HepG2 (cell line): ENCODE data around the gene LAG3.

Experiments used
- ELF1 ChIP-seq: sonication (generic); formaldehyde crosslinking; IDR thresholded peaks from 2 replicates; pipeline ENCODE4 v1.4.0; 2020; ENCODE audit warnings: missing genetic modification reagents
- ESRRA ChIP-seq: sonication (generic); formaldehyde crosslinking; IDR thresholded peaks from 2 replicates; pipeline ENCODE4 v1.5.1; 2020; ENCODE audit warnings: mild to moderate bottlenecking, low read depth, missing genetic modification reagents
- HDAC2 ChIP-seq: sonication (generic); formaldehyde crosslinking; IDR thresholded peaks from 2 replicates; pipeline ENCODE4 v1.4.0; 2020; ENCODE audit warnings: missing genetic modification reagents
- MAFF ChIP-seq: IDR thresholded peaks from 2 replicates; pipeline ENCODE4 v1.6.1; 2011; ENCODE audit warnings: low read depth, low read length, improper control_type of control experiment
- NCOA1 ChIP-seq: sonication (generic); formaldehyde crosslinking; IDR thresholded peaks from 2 replicates; pipeline ENCODE4 v1.9.0; 2021; ENCODE audit warnings: missing genetic modification reagents
- POLR2A ChIP-seq, 2 experiments: IDR thresholded peaks; 2 replicates each; pipeline ENCODE4 v1.6.1; 2011; ENCODE audit warnings: low read depth in 2 of 2, low read length in 2 of 2, mild to moderate bottlenecking in 1 of 2, moderate library complexity in 1 of 2; ENCODE audit not compliant: insufficient read depth in 1 of 2
- TCF12 ChIP-seq, 2 experiments: fragments of 450-650 bp in 1 of 2; sonication (generic) in 1 of 2; formaldehyde crosslinking in 1 of 2; IDR thresholded peaks; 2 replicates each; pipeline versions ENCODE4 v1.6.1 to v1.8.0; 2017 to 2022; ENCODE audit warnings: antibody characterized with exemption in 1 of 2, mild to moderate bottlenecking in 1 of 2, missing genetic modification reagents in 1 of 2, moderate library complexity in 1 of 2
- TF ChIP-seq, protein P1 (sequence below): sonication (generic); formaldehyde crosslinking; IDR thresholded peaks from 2 replicates; pipeline ENCODE4 v1.5.0; 2020; ENCODE audit warnings: mild to moderate bottlenecking, missing genetic modification reagents, moderate library complexity
- TF ChIP-seq, protein P2 (sequence below): IDR thresholded peaks from 2 replicates; pipeline ENCODE4 v1.6.1; 2012; ENCODE audit warnings: inconsistent platforms
- TF ChIP-seq, protein P3 (sequence below): sonication (generic); formaldehyde crosslinking; IDR thresholded peaks from 2 replicates; pipeline ENCODE4 v1.4.0; 2020; ENCODE audit warnings: missing genetic modification reagents

DNA sequence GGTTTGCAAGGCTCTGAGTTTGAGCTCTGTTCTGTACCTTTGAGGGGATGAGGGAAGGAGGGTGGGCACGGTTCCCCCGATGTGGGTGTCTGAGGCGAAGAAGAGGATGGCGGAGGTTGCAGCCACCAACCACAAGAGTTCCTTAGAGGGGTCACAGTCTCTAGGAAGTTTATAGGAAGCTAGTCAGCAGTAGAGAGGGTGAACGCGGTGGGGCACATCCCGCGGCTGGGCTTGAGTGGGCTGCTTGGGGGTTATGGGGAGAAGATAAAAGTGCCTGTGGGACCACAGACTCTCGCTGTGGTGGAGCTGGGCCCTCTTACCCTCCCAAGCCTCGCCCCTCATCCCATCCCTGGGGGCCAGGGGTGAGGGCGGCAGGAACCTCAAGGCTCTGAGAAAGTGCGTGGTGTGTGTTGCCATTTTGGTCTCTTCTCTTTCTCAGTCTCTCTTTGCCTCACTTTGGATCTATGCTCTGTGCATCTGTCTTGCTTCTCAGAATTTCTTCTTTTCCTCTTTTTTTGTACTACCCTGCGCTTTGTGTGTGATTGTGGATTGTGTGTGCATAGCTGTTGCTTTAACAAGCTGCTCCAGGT is 19.7 kb downstream of the LAG3 start:
- TF ChIP-seq, protein P1, sequence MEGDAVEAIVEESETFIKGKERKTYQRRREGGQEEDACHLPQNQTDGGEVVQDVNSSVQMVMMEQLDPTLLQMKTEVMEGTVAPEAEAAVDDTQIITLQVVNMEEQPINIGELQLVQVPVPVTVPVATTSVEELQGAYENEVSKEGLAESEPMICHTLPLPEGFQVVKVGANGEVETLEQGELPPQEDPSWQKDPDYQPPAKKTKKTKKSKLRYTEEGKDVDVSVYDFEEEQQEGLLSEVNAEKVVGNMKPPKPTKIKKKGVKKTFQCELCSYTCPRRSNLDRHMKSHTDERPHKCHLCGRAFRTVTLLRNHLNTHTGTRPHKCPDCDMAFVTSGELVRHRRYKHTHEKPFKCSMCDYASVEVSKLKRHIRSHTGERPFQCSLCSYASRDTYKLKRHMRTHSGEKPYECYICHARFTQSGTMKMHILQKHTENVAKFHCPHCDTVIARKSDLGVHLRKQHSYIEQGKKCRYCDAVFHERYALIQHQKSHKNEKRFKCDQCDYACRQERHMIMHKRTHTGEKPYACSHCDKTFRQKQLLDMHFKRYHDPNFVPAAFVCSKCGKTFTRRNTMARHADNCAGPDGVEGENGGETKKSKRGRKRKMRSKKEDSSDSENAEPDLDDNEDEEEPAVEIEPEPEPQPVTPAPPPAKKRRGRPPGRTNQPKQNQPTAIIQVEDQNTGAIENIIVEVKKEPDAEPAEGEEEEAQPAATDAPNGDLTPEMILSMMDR: no peak
- TF ChIP-seq, protein P2, sequence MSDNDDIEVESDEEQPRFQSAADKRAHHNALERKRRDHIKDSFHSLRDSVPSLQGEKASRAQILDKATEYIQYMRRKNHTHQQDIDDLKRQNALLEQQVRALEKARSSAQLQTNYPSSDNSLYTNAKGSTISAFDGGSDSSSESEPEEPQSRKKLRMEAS: no peak
- TF ChIP-seq NCOA1 (no peak), ELF1 (CRISPR knock-in tag) (no peak), POLR2A (IDR thresholded peaks at IDR 0.05; ENCODE audit: insufficient read depth in 1 of 2, low read depth in 2 of 2, low read length in 2 of 2) (no peak), TCF12 (IDR thresholded peaks at IDR 0.05) (no peak), TCF12 (CRISPR knock-in tag; IDR thresholded peaks at IDR 0.05) (no peak), ESRRA (CRISPR knock-in tag) (no peak), HDAC2 (CRISPR knock-in tag) (no peak), MAFF (no peak)
- TF ChIP-seq, protein P3, sequence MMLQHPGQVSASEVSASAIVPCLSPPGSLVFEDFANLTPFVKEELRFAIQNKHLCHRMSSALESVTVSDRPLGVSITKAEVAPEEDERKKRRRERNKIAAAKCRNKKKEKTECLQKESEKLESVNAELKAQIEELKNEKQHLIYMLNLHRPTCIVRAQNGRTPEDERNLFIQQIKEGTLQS: no peak
